Liver (tissue), 9 donors: ENCODE results near the gene KEAP1. TPM values are rescaled to one million over a fixed set of nuclear protein-coding genes. Genes with fewer than 3 reads are reported as not detected.

Experiments
- DNase-seq: peaks from one replicate; pipeline ENCODE4 v3.0.0-alpha.2; 2017; ENCODE audit warnings: low spot score
- H3K27ac ChIP-seq, 2 donors: one replicate each; pipeline ENCODE4 v1.7.0; 2013; ENCODE audit warnings: inconsistent platforms in 2 of 2, low read length in 2 of 2, control low read depth in 1 of 2, low read depth in 1 of 2, mild to moderate bottlenecking in 1 of 2
- H3K27me3 ChIP-seq, 4 donors: one replicate each; pipeline versions ENCODE4 v1.6.1 to v1.7.0; 2013; ENCODE audit warnings: low read length in 3 of 4, inconsistent platforms in 1 of 4, mild to moderate bottlenecking in 1 of 4, moderate library complexity in 1 of 4; ENCODE audit not compliant: control insufficient read depth in 4 of 4, insufficient read depth in 4 of 4
- H3K36me3 ChIP-seq, 4 donors: one replicate each; pipeline versions ENCODE4 v1.6.1 to v1.7.0; 2013; ENCODE audit warnings: low read length in 3 of 4, mild to moderate bottlenecking in 3 of 4, low read depth in 1 of 4, moderate library complexity in 1 of 4; ENCODE audit not compliant: control insufficient read depth in 4 of 4, insufficient read depth in 3 of 4
- H3K4me1 ChIP-seq, 4 donors: one replicate each; pipeline versions ENCODE4 v1.6.1 to v1.7.0; 2013; ENCODE audit warnings: low read length in 3 of 4, mild to moderate bottlenecking in 3 of 4, moderate library complexity in 1 of 4; ENCODE audit not compliant: control insufficient read depth in 4 of 4, insufficient read depth in 4 of 4
- H3K4me3 ChIP-seq, 3 donors: one replicate each; pipeline versions ENCODE4 v1.6.1 to v1.7.0; 2013; ENCODE audit warnings: low read length in 3 of 3, control low read depth in 1 of 3, low read depth in 1 of 3, mild to moderate bottlenecking in 1 of 3
- H3K9ac ChIP-seq, 2 donors: one replicate each; pipeline ENCODE4 v1.7.0; 2013; ENCODE audit warnings: low read length in 2 of 2, mild to moderate bottlenecking in 2 of 2, moderate library complexity in 2 of 2, control low read depth in 1 of 2, low read depth in 1 of 2
- H3K9me3 ChIP-seq, 4 donors: one replicate each; pipeline versions ENCODE4 v1.6.1 to v1.7.0; 2013; ENCODE audit warnings: low read length in 3 of 4; ENCODE audit not compliant: control insufficient read depth in 4 of 4
- ATF3 ChIP-seq: IDR thresholded peaks from 2 replicates; pipeline ENCODE4 v1.6.1; 2016; ENCODE audit warnings: antibody characterized with exemption
- CTCF ChIP-seq: fragments of 150-350 bp; IDR thresholded peaks from 2 replicates; pipeline ENCODE4 v1.5.1; 2017; ENCODE audit warnings: improper control_type of control experiment, low read depth, low read length; ENCODE audit not compliant: missing input control
- EGR1 ChIP-seq, 2 donors: IDR thresholded peaks; 2 replicates each; pipeline ENCODE4 v1.6.1; 2016 to 2018; ENCODE audit warnings: antibody characterized with exemption in 2 of 2, low read depth in 2 of 2
- FOXA1 ChIP-seq: IDR thresholded peaks from 2 replicates; pipeline ENCODE4 v1.6.1; 2016; ENCODE audit warnings: antibody characterized with exemption
- FOXA2 ChIP-seq: IDR thresholded peaks from 2 replicates; pipeline ENCODE4 v1.6.1; 2016; ENCODE audit warnings: antibody characterized with exemption
- GABPA ChIP-seq, 2 donors: IDR thresholded peaks in 1 of 2; conservative IDR thresholded peaks in 1 of 2; 2 replicates each; pipeline ENCODE4 v1.6.1; 2016; ENCODE audit warnings: antibody characterized with exemption in 2 of 2, mild to moderate bottlenecking in 1 of 2, moderate library complexity in 1 of 2
- MAX ChIP-seq: IDR thresholded peaks from 2 replicates; pipeline ENCODE4 v1.6.1; 2016; ENCODE audit warnings: antibody characterized with exemption
- NR2F2 ChIP-seq: IDR thresholded peaks from 2 replicates; pipeline ENCODE4 v1.6.1; 2016; ENCODE audit warnings: antibody characterized with exemption
- RAD21 ChIP-seq, 2 donors: IDR thresholded peaks; 2 replicates each; pipeline ENCODE4 v1.6.1; 2016; ENCODE audit warnings: antibody characterized with exemption in 2 of 2, mild to moderate bottlenecking in 2 of 2
- RXRA ChIP-seq, 2 donors: IDR thresholded peaks; 2 replicates each; pipeline ENCODE4 v1.6.1; 2017 to 2018; ENCODE audit warnings: antibody characterized with exemption in 2 of 2, mild to moderate bottlenecking in 1 of 2
- SP1 ChIP-seq: IDR thresholded peaks from 2 replicates; pipeline ENCODE4 v1.6.1; 2018; ENCODE audit warnings: antibody characterized with exemption, mild to moderate bottlenecking
- TAF1 ChIP-seq: conservative IDR thresholded peaks from 2 replicates; pipeline ENCODE4 v1.6.1; 2016; ENCODE audit warnings: antibody characterized with exemption, mild to moderate bottlenecking
- YY1 ChIP-seq: IDR thresholded peaks from 2 replicates; pipeline ENCODE4 v1.6.1; 2016; ENCODE audit warnings: antibody characterized with exemption, mild to moderate bottlenecking
- ZBTB33 ChIP-seq: IDR thresholded peaks from 2 replicates; pipeline ENCODE4 v1.6.1; 2016; ENCODE audit warnings: antibody characterized with exemption
- WGBS: extraction: QIAGEN DNeasy Blood & Tissue Kit; methylation state at CpG from one replicate; pipeline ENCODE4 v1.1.7; 2013; 5-methylcytosine and 5-hydroxymethylcytosine counted together
- polyA plus RNA-seq, 2 donors: library from polyadenylated mRNA; stranded (reverse) in 1 of 2; unstranded in 1 of 2; fragments of 200-250 nt in 1 of 2; fragments of >200 nt in 1 of 2; fragmentation: Nextera tagmentation in 1 of 2; extraction: Ambion mirVana in 1 of 2; gene quantifications; one replicate each; pipeline versions ENCODE4 v1.2.1 to v1.2.3, GENCODE V29; 2013 to 2015
- total RNA-seq, 2 donors: library from RNA; depleted of rRNA; stranded (reverse); fragments of >200 nt; gene quantifications; one replicate each; pipeline ENCODE4 v1.2.3, GENCODE V29; 2014
- donor health status: healthy.
- donor health status: healthy.
- donor health status: healthy.
- donor health status: healthy.
- donor health status: healthy.

KEAP1 gene
- total and polyA plus RNA-seq, 4 donors = 44.3 to 62.3 (median 48.0) TPM

- TF ChIP-seq RXRA (IDR thresholded peaks at IDR 0.05) (no peak), FOXA2 (no peak), YY1 (no peak), GABPA (IDR thresholded peaks at IDR 0.05 in 1 of 2, conservative IDR thresholded peaks at IDR 0.05 in 1 of 2) (no peak), ATF3 (no peak)
Observed at GRCh38 chr19:10523135-10523636, 20.0 kb upstream of the KEAP1 start (continued).

- H3K4me1 ChIP-seq = peaks cover 2 to 20% (median 11%) of the 10 kb centered on the region in 4 donors
- H3K9me3 ChIP-seq = no peaks in the 10 kb centered on the region
- no peak overlapping the region for H3K4me3 ChIP-seq
- no peak overlapping the region for H3K27ac ChIP-seq
- no peak for DNase-seq
- H3K36me3 ChIP-seq = no peaks in the 10 kb centered on the region
- H3K27me3 ChIP-seq = peaks cover 0 to 7% (median 1%) of the 10 kb centered on the region in 4 donors
- no peak overlapping the region for H3K9ac ChIP-seq
- TF ChIP-seq YY1 = no peak
- no peak for TF ChIP-seq GABPA (IDR thresholded peaks at IDR 0.05 in 1 of 2, conservative IDR thresholded peaks at IDR 0.05 in 1 of 2)
- no peak for TF ChIP-seq SP1
- 78% methylated on average over 13 of the region's 13 CpGs for WGBS
Observed at GRCh38 chr19:10521461-10522171, 18.5 kb upstream of the KEAP1 start.

GRCh38 chr19:10520652-10521318 is 17.6 kb upstream of the KEAP1 start:
- H3K9ac ChIP-seq = no peak overlapping the region
- H3K4me1 ChIP-seq = peaks cover 2 to 20% (median 11%) of the 10 kb centered on the region in 4 donors
- 85% methylated on average over 15 of the region's 15 CpGs for WGBS
- H3K4me3 ChIP-seq = no peak overlapping the region
- peaks cover 0 to 11% (median 1%) of the 10 kb centered on the region in 4 donors for H3K27me3 ChIP-seq
- TF ChIP-seq NR2F2 = no peak
- no peak for TF ChIP-seq RAD21 (IDR thresholded peaks at IDR 0.05)
- no peak for TF ChIP-seq FOXA1
- TF ChIP-seq RXRA (IDR thresholded peaks at IDR 0.05) = no peak
- no peak for TF ChIP-seq TAF1
- no peak for TF ChIP-seq FOXA2
- TF ChIP-seq CTCF = no peak
- TF ChIP-seq ATF3 = no peak
- no peak for TF ChIP-seq YY1
- TF ChIP-seq MAX = no peak
- TF ChIP-seq EGR1 (IDR thresholded peaks at IDR 0.05; ENCODE audit: low read depth in 2 of 2) = no peak
- TF ChIP-seq GABPA (IDR thresholded peaks at IDR 0.05 in 1 of 2, conservative IDR thresholded peaks at IDR 0.05 in 1 of 2) = no peak
- TF ChIP-seq ZBTB33 = no peak
- H3K9me3 ChIP-seq = no peaks in the 10 kb centered on the region
- no peak for DNase-seq
- no peaks in the 10 kb centered on the region for H3K36me3 ChIP-seq
- no peak overlapping the region for H3K27ac ChIP-seq
